Right lobe of liver (tissue), 6 donors: ENCODE data around the gene MYO1H. TPM values are rescaled to one million over a fixed set of nuclear protein-coding genes. Genes with fewer than 3 reads are reported as not detected.

ENCODE experiments used
- ATAC-seq, 4 donors: fragments of 200-7000 bp; cut with Tn5 transposase; one replicate each; pipeline ENCODE4 v1.9.1; 2020; ENCODE audit warnings: mild to moderate bottlenecking in 4 of 4, moderate library complexity in 4 of 4
- DNase-seq, 3 donors: peaks; one replicate each; pipeline ENCODE4 v3.0.0-alpha.2; 2020
- H3K27ac ChIP-seq, 3 donors: fragments of 200-600 bp; one replicate each; pipeline ENCODE4 v1.8.0; 2022
- H3K27me3 ChIP-seq, 2 donors: fragments of 200-600 bp; one replicate each; pipeline ENCODE4 v1.8.0; 2022
- H3K36me3 ChIP-seq, 4 donors: fragments of 200-600 bp; sonication (generic) in 1 of 4; one replicate each; pipeline versions ENCODE4 v1.5.1 to v1.8.0; 2017 to 2022; ENCODE audit warnings: control low read depth in 1 of 4
- H3K4me1 ChIP-seq, 4 donors: fragments of 200-600 bp; sonication (generic) in 1 of 4; one replicate each; pipeline versions ENCODE4 v1.5.1 to v1.8.0; 2017 to 2022; ENCODE audit warnings: control low read depth in 1 of 4
- H3K4me3 ChIP-seq, 3 donors: fragments of 200-600 bp; one replicate each; pipeline ENCODE4 v1.8.0; 2022
- H3K9me3 ChIP-seq, 4 donors: fragments of 200-600 bp; sonication (generic) in 1 of 4; one replicate each; pipeline versions ENCODE4 v1.5.1 to v1.8.0; 2017 to 2022; ENCODE audit warnings: control low read depth in 1 of 4
- CTCF ChIP-seq, 4 donors: fragments of 200-600 bp in 3 of 4; fragments of 450-650 bp in 1 of 4; IDR thresholded peaks; one replicate each; pipeline versions ENCODE4 v1.5.1 to v1.8.0; 2016 to 2022; ENCODE audit warnings: antibody characterized with exemption in 4 of 4, mild to moderate bottlenecking in 2 of 4
- POLR2A ChIP-seq: fragments of 450-650 bp; IDR thresholded peaks from one replicate; pipeline ENCODE4 v1.6.1; 2017; ENCODE audit warnings: antibody characterized with exemption, mild to moderate bottlenecking
- WGBS: methylation state at CpG from one replicate; pipeline ENCODE4 v1.1.6; 2018; ENCODE audit warnings: low coverage, low lambda C conversion rate; ENCODE audit not compliant: insufficient coverage; ENCODE audit errors: missing lambda C conversion rate; 5-methylcytosine and 5-hydroxymethylcytosine counted together
- intact Hi-C, 2 donors: fragments of 100-400 bp; cut with DNase I; formaldehyde crosslinking; loops; one replicate each; pipeline versions ENCODE4 v1.11.2 to v1.14.1; 2022
- total RNA-seq, 6 experiments: library from RNA; depleted of rRNA in 2 of 6; stranded (reverse); fragments of >200 nt in 2 of 6; fragmentation: NEBNext Ultra II Directional in 3 of 6; extraction: Animal tissue kit (Norgen Biotek cat#: 25700) in 3 of 6; gene quantifications; one replicate each; pipeline versions ENCODE4 v1.1.0 to v1.2.4, GENCODE V29; 2016 to 2023
- donor health status: DM: no; HTN: yes; CAD: no.
- donor health status: DM: no; HTN: no; CAD: no.
- donor health status: DM: no; HTN: no; CAD: no.
- donor health status: DM: no; HTN: yes; CAD: no.
- donor health status: DM: no; HTN: yes; CAD: no.

Gene MYO1H
- total RNA-seq, 6 experiments from 2014 or later, result not detected

DNA sequence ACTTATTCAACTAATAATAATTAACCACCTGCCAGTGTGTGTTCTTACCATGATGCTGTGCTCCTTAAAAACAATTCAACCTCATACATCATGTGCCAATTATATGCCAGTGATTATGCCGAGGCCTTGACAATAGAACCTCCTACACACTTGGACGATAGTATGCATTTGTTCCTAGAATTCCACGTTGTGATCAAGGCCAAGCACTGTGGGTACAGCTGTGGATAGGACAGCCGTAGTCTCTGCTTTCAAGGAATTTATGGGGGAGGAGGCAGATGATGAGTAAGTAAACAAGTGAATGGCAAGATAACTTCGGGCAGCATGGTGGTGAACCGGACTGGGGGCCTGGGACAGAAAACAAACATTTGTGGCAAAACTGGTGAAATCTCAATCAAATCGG lies 18.0 kb upstream of the MYO1H start:
- H3K9me3 ChIP-seq, result no peaks in the 10 kb centered on the region
- no peak overlapping the region for H3K4me3 ChIP-seq
- no peaks in the 10 kb centered on the region for H3K4me1 ChIP-seq
- 58% methylated on average over 7 of the region's 7 CpGs for WGBS
- H3K27ac ChIP-seq, result no peak overlapping the region
- TF ChIP-seq POLR2A (no peak), CTCF (IDR thresholded peaks at IDR 0.05) (no peak)
- intact Hi-C loops, result no loop called here
- no peak for DNase-seq
- no peaks in the 10 kb centered on the region for H3K27me3 ChIP-seq
- ATAC-seq, result no peak
- H3K36me3 ChIP-seq, result no peaks in the 10 kb centered on the region

DNA sequence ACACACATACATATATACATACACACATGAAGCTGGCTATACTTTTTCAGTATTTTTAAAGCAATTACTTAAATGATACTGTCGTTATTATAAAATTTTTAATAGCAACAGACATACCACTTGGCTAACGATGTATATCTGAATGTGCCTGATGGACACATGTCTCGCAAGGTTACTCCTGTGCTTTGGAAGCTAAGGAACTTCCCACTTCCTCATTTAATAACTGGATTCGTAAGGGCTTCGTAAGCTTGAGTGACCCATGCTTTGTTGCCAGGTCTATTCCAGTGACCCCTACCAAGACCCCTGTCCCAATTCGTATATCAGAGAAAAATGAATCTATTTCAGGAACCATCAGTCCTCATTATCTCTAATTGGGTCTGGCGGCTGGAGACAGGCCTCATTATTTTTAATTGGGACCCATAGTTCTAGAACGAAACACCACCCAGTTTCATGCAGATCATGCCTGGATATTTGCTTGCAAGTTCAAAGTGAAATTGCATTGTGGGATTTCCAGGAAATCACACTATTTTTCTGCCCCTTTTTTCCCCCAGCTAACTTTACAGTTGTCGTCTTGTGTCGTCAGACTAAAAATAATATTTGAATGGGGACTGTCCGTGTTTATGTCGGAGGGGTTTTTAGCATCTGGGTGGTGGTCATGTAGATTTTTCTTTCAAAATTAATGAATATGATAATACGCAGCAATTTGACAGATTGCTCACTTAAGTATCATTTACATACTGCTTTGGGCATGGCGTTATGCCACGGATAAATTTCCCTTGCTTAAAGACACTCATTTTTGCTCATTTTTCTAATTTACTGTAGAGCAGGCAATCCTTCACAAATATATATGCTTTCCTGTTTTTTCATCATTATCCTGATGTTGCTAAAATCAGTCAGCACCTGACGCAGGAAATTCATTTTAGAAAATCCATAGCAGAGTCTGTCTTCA lies 17.1 kb upstream of the MYO1H start:
- ATAC-seq (no peak), DNase-seq (no peak)
- Histone ChIP-seq H3K4me3 (no peak overlapping the region), H3K27ac (no peak overlapping the region), H3K27me3 (no peaks in the 10 kb centered on the region), H3K9me3 (no peaks in the 10 kb centered on the region), H3K36me3 (no peaks in the 10 kb centered on the region), H3K4me1 (no peaks in the 10 kb centered on the region)
- intact Hi-C loops, result no loop called here
- TF ChIP-seq POLR2A (no peak), CTCF (IDR thresholded peaks at IDR 0.05) (no peak)
- 78% methylated on average over 14 of the region's 16 CpGs for WGBS

DNA sequence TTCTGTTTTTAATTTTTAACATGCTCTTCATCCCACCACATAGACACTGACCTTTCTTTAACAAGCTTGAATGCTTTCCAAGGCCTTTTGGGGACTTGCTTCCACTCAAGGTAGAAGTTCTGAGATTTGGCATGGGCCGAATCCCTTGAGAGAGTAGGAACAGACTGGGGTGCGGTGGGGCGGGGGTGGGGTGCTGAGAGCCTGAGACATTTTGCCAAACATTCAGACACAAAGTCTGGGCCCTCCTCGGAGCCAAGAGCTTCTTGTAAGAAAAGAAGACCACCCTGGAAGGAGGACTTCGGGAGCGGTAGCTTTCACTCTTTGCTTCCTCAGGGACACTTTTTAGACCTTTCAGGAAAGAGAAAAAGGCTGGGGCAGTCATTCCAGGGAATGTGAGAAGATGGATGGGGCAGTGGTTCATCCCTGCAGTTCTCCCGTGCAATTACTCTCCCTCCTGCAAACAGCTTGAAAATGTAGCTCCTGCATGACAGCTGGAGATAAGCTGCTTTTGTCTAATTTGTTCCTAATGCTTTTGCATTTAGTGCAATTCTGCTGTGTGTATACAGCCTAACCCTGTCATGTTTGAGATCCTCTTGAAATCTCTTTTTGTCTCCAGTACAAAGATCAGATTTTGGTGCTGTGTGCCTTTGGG lies 16.3 kb upstream of the MYO1H start:
- no peak overlapping the region for H3K4me3 ChIP-seq
- TF ChIP-seq CTCF (IDR thresholded peaks at IDR 0.05) (no peak), POLR2A (no peak)
- no peaks in the 10 kb centered on the region for H3K9me3 ChIP-seq
- H3K27me3 ChIP-seq, result no peaks in the 10 kb centered on the region
- DNase-seq (no peak), ATAC-seq (no peak)
- H3K36me3 ChIP-seq, result no peaks in the 10 kb centered on the region
- H3K4me1 ChIP-seq, result no peaks in the 10 kb centered on the region
- intact Hi-C loops, result no loop called here
- 63% methylated on average over 5 of the region's 7 CpGs for WGBS
- no peak overlapping the region for H3K27ac ChIP-seq

DNA sequence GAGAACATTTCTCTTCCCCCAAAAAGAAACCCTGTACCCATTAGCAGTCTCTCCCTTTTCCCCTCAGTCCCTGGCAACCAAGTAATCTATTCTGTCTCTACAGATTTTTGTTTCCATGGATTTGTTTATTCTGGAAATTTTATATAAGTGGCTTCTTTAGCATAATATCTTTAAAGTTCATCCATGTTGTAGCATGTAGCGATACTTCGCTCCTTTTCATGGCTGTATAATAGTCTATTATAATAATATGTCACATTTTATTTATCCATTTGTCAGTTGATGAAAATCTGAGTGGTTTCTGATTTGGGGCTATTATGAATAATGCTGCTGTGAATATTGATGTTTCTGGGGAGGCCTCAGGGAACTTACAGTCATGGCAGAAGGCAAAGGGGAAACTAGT lies 12.8 kb upstream of the MYO1H start:
- ATAC-seq, result no peak
- intact Hi-C loops, result no loop called here
- H3K4me1 ChIP-seq, result no peaks in the 10 kb centered on the region
- TF ChIP-seq CTCF (IDR thresholded peaks at IDR 0.05), result no peak
- TF ChIP-seq POLR2A, result no peak
- H3K27me3 ChIP-seq, result no peaks in the 10 kb centered on the region
- DNase-seq, result no peak
- no peak overlapping the region for H3K4me3 ChIP-seq
- H3K9me3 ChIP-seq, result no peaks in the 10 kb centered on the region
- H3K36me3 ChIP-seq, result no peaks in the 10 kb centered on the region
- no peak overlapping the region for H3K27ac ChIP-seq
- WGBS, result 86% methylated on average over 2 of the region's 2 CpGs
